Hematopoietic multipotent progenitor cell treated with erythropoietin and hydrocortisone succinate and interleukin-3 and kit ligand, for 4 days (in vitro differentiated cells): ENCODE measurements around the gene GFOD1.

ENCODE experiments used
- DNase-seq: peaks from one replicate; pipeline ENCODE4 v3.0.0-alpha.2; 2015

Gene GFOD1

GRCh38 chr6:13372076-13372475 lies 115.3 kb downstream of the GFOD1 start:
- DNase-seq = no peak

- DNase-seq = no peak
Observed at GRCh38 chr6:13371421-13372072, 115.9 kb downstream of the GFOD1 start.

- no peak for DNase-seq
Observed at GRCh38 chr6:13370623-13371022, 116.8 kb downstream of the GFOD1 start.

- no peak for DNase-seq
Observed at GRCh38 chr6:13369591-13369990, 117.8 kb downstream of the GFOD1 start.

GRCh38 chr6:13368731-13369115 lies 118.7 kb downstream of the GFOD1 start:
- DNase-seq = no peak

GRCh38 chr6:13368079-13368730 lies 119.2 kb downstream of the GFOD1 start:
- no peak for DNase-seq

- DNase-seq = no peak
Observed at GRCh38 chr6:13367396-13367795, 120.0 kb downstream of the GFOD1 start.

GRCh38 chr6:13365320-13365719 lies 122.1 kb downstream of the GFOD1 start:
- DNase-seq = no peak

- no peak for DNase-seq
Observed at GRCh38 chr6:13364842-13365241, 122.6 kb downstream of the GFOD1 start.

- DNase-seq = no peak
Observed at GRCh38 chr6:13362412-13362811, 125.0 kb downstream of the GFOD1 start.

- peak; percentile 95 for DNase-seq
Observed at GRCh38 chr6:13360671-13361540, 126.5 kb downstream of the GFOD1 start.

- DNase-seq = no peak
Observed at GRCh38 chr6:13359287-13359686, 128.1 kb downstream of the GFOD1 start.

GRCh38 chr6:13358511-13358910 lies 128.9 kb downstream of the GFOD1 start:
- peak; percentile 47 for DNase-seq

- peak; percentile 54 for DNase-seq
Observed at GRCh38 chr6:13357551-13358075, 129.8 kb downstream of the GFOD1 start.

GRCh38 chr6:13355999-13356785 lies 131.2 kb downstream of the GFOD1 start:
- DNase-seq = no peak

- peak; percentile 90 for DNase-seq
Observed at GRCh38 chr6:13355043-13355945, 132.1 kb downstream of the GFOD1 start.

- peak; percentile 85 for DNase-seq
Observed at GRCh38 chr6:13354331-13355042, 132.9 kb downstream of the GFOD1 start.

GRCh38 chr6:13352165-13352564 lies 135.2 kb downstream of the GFOD1 start:
- no peak for DNase-seq

GRCh38 chr6:13351271-13351670 lies 136.1 kb downstream of the GFOD1 start:
- no peak for DNase-seq

- no peak for DNase-seq
Observed at GRCh38 chr6:13349811-13350506, 137.4 kb downstream of the GFOD1 start.
